GM10248 (cell line): Measurements from ENCODE around the gene C1orf174.
"Not testable (repeated sequence)": the region's sequence is repeated elsewhere in the genome, so short reads cannot be mapped to it uniquely, and the experiment has no call there.

Source experiments
- CTCF ChIA-PET: fragments of 300-600 bp; sonication (Branson Sonifier 250); formaldehyde crosslinking; extraction: SDS; loops from one replicate; lab custom pipeline; 2021; ENCODE audit warnings: antibody characterized with exemption; lab: Yijun Ruan, JAX
- POLR2A ChIA-PET: fragments of 350-650 bp; sonication (Branson Sonifier 250); formaldehyde crosslinking; extraction: SDS; loops from one replicate; lab custom pipeline; 2020; ENCODE audit warnings: antibody characterized with exemption; lab: Yijun Ruan, JAX
- DNase-seq: peaks from one replicate; pipeline ENCODE4 v3.0.0; 2012; ENCODE audit errors: extremely low spot score
- CTCF ChIP-seq: IDR thresholded peaks from 2 replicates; pipeline ENCODE4 v1.5.1; 2012; ENCODE audit warnings: mild to moderate bottlenecking, low read depth; ENCODE audit errors: extremely low read depth, missing control alignments, control extremely low read depth

C1orf174 gene

GRCh38 chr1:3922201-3922725, 22.2 kb upstream of the C1orf174 start:
- no peak for DNase-seq
- ChIA-PET CTCF (no interaction called here), POLR2A (no interaction called here)
- no peak for TF ChIP-seq CTCF

- DNase-seq, result no peak
- no peak for TF ChIP-seq CTCF
- CTCF ChIA-PET, result no interaction called here
- POLR2A ChIA-PET, result no interaction called here
Observed at GRCh38 chr1:3921765-3922164, 21.7 kb upstream of the C1orf174 start.

GRCh38 chr1:3919706-3920105, 19.6 kb upstream of the C1orf174 start:
- no peak for TF ChIP-seq CTCF
- no peak for DNase-seq
- POLR2A ChIA-PET, result no interaction called here
- CTCF ChIA-PET, result no interaction called here

- no peak for TF ChIP-seq CTCF
- DNase-seq, result no peak
- ChIA-PET POLR2A (no interaction called here), CTCF (no interaction called here)
Observed at GRCh38 chr1:3918966-3919611, 19.0 kb upstream of the C1orf174 start.

GRCh38 chr1:3918359-3918758, 18.3 kb upstream of the C1orf174 start:
- POLR2A ChIA-PET, DNase-seq, CTCF ChIA-PET: not testable (repeated sequence)

GRCh38 chr1:3917761-3918160, 17.7 kb upstream of the C1orf174 start:
- POLR2A ChIA-PET, result no interaction called here
- CTCF ChIA-PET, result no interaction called here

More at GRCh38 chr1:3917761-3918160, 17.7 kb upstream of the C1orf174 start:
- no peak for TF ChIP-seq CTCF
- no peak for DNase-seq
